SKM-1 treated with dmso at 0.1 percent for 144 hours (cell line): Measurements from ENCODE around the gene IQCC.

Source experiments
- DNase-seq: peaks from one replicate; lab custom pipeline; 2025; ENCODE audit not compliant: unreplicated experiment; lab: John Stamatoyannopoulos, UW

The IQCC gene

DNA sequence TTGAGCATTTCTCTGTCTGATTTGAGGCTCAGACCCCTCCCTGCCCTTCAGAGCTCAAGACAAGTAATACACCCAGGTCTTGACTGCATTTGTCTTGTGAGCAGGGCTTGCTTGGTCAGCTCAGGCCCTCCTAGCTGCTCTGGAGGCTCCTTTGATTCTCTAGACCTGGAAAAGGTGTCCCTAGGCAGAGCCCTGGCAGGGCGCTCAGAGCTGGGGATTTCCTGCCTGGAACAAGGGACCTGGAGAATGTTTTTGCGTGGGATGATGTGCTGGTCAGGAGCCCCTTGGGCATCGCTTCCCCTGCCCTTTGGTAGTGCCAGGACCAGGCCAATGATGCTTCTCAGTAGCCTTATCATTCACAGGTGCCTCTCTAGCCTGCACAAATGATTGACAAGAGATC lies 9.9 kb upstream of the IQCC start:
- no peak for DNase-seq

DNA sequence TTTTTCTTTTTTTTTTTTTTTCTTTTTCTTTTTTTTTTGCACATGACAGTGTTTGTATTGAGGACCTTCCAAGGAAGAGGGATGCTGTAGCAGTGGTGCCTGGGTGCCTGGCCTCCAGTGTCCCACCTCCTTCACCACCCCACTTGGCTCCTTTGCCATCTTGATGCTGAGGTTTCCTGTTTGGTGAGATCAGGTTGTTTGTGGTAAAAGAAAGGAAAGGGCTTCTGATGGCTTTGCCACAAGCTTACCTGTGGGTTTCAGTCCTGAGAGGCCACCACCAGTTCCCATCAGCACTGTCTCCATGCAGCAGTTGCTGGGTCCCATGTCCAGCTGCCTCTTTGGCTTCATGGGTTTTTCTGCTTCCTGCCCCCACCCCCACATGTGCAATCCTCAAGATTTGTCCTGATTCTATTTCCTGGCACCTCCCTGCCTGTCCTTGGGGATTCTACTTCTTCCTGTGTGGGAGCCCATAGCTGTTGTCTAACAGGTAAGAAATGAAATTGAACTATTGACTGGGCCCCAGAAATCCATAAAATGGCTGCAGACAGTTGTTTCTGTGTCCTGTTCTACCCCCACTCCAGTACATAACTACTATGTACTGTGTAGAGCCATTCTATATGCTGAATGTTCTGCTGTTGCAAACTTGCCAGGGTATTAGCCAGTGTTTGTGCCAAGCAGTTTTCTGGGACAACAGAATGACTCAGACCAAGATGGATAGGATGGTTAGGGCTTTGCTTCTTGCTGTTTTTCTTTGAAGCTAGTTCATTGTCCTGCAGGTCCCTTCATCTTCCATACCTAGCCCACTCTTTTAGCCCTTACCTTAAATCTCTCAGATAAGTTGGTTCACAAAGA lies 9.3 kb upstream of the IQCC start:
- DNase-seq: no peak

- DNase-seq: no peak
Observed at GRCh38 chr1:32197074-32197473, 8.4 kb upstream of the IQCC start.

- DNase-seq: no peak
Observed at GRCh38 chr1:32197837-32198236, 7.6 kb upstream of the IQCC start.

DNA sequence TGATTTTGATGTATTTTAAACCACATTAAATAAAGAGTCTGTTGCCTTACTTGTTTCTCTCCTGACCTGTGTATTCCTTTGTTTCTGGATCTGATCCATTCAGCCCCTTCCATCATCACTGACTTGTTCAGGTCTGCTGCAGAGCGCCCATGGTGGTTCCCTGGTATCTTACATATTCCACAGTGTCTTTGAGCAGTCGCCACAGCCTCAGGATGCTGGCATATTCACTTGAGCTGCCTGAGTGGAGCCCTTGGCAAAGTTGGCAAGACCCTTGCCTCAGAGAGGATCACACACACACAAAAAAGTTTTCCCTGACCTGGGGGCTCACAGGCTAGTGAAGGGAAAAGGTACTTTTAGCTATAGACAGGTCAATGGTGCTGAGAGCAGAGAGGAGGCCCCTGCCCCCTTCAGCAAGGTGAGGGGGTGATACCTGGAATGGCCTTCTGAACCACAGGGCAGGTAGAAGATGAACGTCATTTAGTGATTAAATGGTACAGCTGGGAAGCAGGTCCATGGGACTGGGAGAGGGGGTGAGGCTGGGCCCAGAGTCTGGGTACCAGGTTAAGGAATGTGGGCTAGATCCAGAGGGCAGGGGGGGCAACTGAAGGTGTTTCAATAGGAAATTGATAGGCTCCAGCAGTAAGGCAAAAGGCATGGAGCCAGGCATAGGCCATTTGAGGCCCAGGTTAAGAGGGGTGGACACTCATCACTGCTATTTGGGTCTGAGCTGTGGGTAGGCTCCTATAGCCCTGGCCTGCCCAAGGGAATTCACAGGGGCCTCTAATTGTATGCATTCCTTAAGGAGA lies 7.0 kb upstream of the IQCC start:
- no peak for DNase-seq

DNA sequence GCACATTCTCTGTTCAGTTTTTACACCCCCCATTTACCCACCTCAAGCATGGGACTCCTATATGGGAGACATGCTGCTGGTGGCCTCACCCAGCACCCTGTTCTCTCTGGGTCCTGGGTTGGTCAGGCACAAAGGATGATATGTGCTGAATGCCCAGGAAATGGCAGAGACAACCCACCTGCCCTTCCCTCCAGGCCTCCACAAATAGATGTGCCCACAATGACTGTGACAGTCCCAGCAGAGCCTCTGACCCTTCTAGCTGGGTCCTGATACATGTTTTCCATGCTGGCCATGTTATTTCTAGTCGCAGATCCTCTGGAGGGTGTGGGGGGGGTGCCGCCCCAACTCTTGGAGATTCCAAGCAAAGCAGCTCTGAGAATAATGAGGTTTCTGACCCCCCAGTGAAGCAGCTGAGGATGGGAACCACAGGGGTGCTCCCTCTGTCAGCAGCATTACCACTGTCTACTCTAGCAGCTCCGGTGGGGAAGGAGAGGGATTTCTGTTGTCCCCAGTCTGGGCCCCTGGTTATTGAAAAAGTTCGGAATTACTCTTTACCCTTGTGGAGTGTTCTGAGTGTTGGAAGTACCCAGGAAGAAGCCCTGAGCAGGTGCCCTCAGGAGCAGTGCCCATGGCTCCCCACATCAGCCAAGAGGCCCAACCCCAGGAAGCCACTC lies 6.3 kb upstream of the IQCC start:
- no peak for DNase-seq

DNA sequence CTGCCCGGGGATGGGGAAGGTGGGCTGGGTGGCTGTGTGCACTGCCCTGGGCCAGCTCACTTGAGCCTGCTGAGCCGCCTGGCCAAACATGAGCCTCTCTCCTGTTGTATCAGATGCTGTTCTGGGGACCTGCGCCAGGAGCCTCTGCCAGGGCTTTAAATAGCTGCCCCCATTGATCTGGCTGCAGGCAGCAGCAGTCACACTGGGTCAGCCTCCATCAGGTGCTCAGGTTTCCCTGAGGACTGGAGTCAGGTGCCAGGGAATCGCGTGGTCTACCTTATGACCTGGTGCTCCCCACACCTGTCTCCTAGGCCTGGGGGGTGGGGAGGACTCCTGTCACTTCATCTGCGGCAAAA lies 5.8 kb upstream of the IQCC start:
- DNase-seq: no peak

- DNase-seq: peak; percentile 56
Observed at GRCh38 chr1:32200226-32201010, 5.1 kb upstream of the IQCC start, which contains the start of gene CCDC28B. TSS of gene CCDC28B (plus strand) at chr1:32200595. CDS start at chr1:32201936, 1,341 bp downstream.

DNA sequence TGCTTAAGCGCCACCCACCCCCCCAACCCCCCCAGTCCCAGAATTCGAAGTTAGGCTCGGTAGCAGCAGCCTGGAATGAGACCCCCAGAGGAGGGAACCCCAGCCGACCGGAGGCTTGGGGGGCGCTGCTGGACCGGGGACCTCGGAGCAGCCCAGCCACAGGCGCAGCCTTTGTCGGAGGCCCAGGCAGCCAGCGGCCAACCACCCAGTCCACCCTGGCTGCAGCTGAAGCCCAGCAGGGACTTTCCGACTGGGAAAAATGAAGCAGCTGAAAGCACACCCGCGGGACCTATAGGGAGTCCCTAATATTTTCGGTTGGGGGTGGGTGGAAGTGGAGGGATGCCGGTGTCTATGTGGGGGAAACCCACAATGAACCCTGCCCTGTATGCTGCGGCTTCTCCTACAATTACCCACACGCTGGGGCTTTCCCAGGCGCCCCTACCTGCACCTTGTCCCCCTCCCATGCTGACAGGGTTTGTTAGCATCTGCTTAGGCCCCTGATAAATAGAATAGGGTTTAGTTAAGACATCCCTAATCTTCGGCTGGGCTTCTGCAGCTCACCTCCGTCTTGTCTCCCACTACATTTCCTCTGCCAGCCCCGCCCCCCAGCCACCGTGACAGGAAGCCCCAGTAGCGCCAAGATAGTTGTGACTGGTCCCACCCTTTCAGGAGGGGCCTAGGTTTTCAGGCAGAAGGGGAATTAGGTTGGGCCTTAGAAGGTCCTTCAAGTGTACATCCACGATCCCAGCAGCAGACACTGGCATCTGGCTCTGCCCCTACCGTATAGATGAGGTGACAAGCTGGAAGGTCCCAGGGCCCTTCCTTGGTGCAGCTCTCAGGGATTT lies 4.2 kb upstream of the IQCC start:
- DNase-seq: no peak

- no peak for DNase-seq
Observed at GRCh38 chr1:32204943-32205361, 519 bp upstream of the IQCC start.

DNA sequence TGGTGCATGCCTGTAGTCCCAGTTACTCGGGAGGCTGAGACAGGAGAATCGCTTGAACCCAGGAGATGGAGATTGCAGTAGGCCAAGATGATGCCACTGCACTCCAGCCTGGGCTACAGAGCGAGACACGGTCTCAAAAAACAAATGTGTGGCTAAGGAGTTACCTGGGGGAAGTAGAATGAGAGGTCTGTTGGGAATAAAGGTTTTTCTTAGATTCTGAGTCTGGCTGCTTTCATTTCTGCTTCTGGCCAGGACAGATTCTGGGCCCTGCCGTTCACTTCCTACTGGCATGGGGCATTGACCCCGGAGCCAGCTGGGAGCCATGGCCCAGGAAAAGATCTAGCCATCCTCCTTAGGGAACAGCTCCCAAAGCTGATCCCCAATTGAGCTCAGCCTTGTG lies 3.0 kb downstream of the IQCC start:
- DNase-seq: no peak

DNA sequence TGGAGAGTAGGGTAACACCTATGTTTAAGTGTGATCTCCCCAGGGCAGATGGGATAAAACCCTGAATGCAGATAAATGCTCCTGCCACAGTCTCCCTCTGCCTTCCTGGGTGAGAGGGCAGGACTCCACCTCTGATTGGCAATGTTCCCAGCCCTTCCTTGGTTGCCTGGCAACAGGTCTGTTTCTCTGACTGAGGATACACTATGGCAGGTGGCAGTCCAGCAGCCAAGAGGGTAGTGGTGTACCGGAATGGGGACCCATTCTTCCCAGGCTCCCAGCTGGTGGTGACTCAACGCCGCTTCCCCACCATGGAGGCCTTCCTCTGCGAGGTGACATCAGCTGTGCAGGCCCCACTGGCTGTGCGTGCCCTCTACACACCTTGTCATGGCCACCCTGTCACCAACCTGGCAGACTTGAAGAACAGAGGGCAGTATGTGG lies 3.4 kb downstream of the IQCC start, which contains the start of gene DCDC2B:
TSS of gene DCDC2B (plus strand) at position 199 of the 438 bp plus-strand sequence. CDS start at position 204, 5 bp downstream.
- no peak for DNase-seq

DNA sequence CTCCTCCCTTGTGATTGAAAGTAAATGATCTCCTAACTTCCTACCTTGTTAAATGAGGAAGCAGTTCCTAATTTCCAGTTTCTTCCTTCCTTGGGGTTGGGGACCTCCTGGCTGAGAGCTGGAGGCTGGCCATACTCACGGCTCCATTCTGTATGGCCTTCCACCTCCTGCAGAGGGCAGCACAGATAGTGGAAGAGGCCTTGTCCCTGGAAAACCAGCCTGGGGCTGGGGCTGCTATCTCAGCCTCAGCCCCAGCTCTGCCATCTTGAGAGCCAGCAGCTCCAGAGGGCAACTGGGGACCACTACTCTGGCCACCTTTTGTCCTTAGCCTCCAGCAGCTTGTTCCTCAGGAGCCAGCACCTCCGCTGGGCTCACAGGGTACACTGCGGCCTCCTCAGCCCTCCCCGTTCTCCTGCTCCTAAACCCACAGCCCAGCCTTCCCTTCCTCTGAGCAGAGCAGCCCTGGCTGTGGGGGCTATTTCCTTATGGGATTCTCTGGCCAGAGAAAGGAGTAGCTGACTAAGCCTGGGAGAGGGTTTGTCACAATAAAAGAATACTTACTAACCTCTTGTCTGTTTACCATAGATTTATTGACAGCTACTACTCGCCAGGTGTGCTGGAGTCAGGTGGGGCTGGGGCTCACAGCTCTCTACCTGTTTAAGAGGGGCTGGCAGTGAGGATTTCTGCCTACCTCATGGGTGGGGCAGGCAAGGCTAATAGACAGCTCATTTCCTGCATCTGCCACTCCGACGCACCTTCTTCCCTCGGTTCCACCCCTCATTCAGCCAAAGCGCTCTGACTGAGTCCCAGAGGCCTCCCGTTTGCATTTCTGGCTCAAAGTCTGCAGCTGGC lies 10.4 kb downstream of the IQCC start:
- peak; percentile 70 for DNase-seq

- no peak for DNase-seq
Observed at GRCh38 chr1:32216566-32216965, 11.1 kb downstream of the IQCC start.

DNA sequence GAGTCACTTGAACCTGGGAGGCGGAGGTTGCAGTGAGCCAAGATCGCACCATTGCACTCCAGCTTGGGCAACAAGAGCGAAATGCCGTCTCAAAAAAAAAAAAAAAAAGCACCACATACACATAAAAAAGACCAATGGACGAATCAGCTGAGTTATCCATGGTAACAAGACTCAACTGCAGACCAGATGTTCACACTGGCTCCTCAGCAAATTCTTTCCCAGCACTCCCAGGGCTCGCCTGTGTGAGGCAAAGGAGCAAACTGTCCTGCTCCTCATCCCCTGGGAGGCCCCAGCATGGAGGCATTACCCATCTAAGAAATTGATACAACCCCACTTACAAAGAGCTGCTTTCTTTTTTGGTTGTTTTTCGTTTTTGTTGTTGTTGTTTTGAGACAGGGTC lies 13.6 kb downstream of the IQCC start:
- no peak for DNase-seq

DNA sequence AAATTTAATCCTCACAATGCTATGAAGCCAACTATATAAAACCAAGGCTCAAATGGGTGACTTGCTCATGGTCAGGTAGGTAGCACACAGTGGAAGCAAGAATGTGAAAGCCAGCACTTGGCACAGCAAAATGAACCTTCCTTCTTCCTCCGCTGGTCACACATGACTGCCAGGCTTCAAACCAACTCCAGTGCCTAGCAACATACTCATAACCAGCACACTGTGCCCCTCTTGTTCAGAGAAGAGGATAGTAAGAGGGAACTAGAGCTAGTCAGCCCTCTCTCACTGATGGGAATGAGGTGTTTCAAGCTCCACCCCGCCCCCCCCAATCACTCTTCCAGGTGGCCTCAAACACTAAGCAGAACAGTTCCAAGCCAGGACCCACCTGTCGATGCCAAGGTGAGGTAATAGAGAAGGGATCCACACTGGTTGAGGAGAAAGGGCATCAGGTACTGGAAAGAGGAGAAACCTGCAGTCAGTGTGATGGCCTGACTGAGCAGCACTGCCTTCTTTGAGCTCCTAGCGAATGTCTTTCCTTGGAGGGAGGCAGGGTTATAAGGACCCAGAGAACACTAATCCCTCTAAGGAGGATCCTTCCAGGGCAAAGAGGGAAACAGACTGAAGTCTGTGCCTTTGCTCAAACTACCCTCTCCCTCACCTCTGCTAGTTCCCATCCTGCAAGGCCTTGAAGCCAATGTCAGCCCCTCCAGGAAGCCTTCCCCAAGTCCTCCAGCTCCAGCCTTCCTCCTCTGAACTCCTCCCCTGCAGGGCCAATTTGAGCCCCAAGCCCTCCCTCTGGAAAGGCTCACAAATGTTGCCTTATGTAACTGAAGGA lies 15.5 kb downstream of the IQCC start:
- DNase-seq: no peak

GRCh38 chr1:32221581-32221979 lies 16.1 kb downstream of the IQCC start:
- DNase-seq: no peak
